K562 (cell line): ENCODE results near the gene AIMP2. TPM values are rescaled to one million over a fixed set of nuclear protein-coding genes. Genes with fewer than 3 reads are reported as not detected.

Source experiments
- EP400 ChIP-seq: fragments of 450-650 bp; IDR thresholded peaks from 2 replicates; pipeline ENCODE4 v1.6.1; 2017; ENCODE audit warnings: antibody characterized with exemption, mild to moderate bottlenecking, moderate library complexity
- JUN ChIP-seq, 2 experiments: sonication (generic) in 1 of 2; formaldehyde crosslinking in 1 of 2; IDR thresholded peaks; 2 replicates each; pipeline versions ENCODE4 v1.6.1 to v1.8.0; 2012 to 2022; ENCODE audit warnings: borderline replicate concordance in 2 of 2, mild to moderate bottlenecking in 2 of 2, improper control_type of control experiment in 1 of 2, low read depth in 1 of 2, low read length in 1 of 2, missing genetic modification reagents in 1 of 2
- KDM4B ChIP-seq, 2 experiments: fragments of 450-650 bp in 1 of 2; sonication (generic) in 1 of 2; IDR thresholded peaks; 2 replicates each; pipeline ENCODE4 v1.6.1; 2016 to 2017; ENCODE audit warnings: borderline replicate concordance in 2 of 2, antibody characterized with exemption in 1 of 2, low read depth in 1 of 2, mild to moderate bottlenecking in 1 of 2
- NR1H2 ChIP-seq: sonication (generic); formaldehyde crosslinking; IDR thresholded peaks from 2 replicates; pipeline ENCODE4 v1.4.0; 2020; ENCODE audit warnings: mild to moderate bottlenecking, missing genetic modification reagents
- NR2C1 ChIP-seq, 2 experiments: fragments of 450-650 bp; IDR thresholded peaks; 2 replicates each; pipeline ENCODE4 v1.6.1; 2017; ENCODE audit warnings: mild to moderate bottlenecking in 2 of 2, antibody characterized with exemption in 1 of 2, inconsistent platforms in 1 of 2, missing compliant biosample characterization in 1 of 2, missing genetic modification characterization in 1 of 2
- PPARD ChIP-seq: fragments of 250-450 bp; sonication (Bioruptor Pico); IDR thresholded peaks from 2 replicates; pipeline ENCODE4 v1.8.0; 2022; ENCODE audit warnings: inconsistent platforms, mild to moderate bottlenecking, moderate library complexity
- TBP ChIP-seq: optimal IDR thresholded peaks from 2 replicates; pipeline ENCODE3; 2011; ENCODE audit warnings: low read depth, low read length, improper control_type of control experiment
- TOE1 ChIP-seq, 2 experiments: fragments of 450-650 bp in 1 of 2; sonication (generic) in 1 of 2; formaldehyde crosslinking in 1 of 2; IDR thresholded peaks; 2 replicates each; pipeline versions ENCODE4 v1.7.1 to v1.8.0; 2016 to 2022; ENCODE audit warnings: borderline replicate concordance in 2 of 2, mild to moderate bottlenecking in 2 of 2, antibody characterized with exemption in 1 of 2, inconsistent platforms in 1 of 2, low read depth in 1 of 2, missing genetic modification reagents in 1 of 2, moderate library complexity in 1 of 2
- TSC22D4 ChIP-seq: fragments of 450-650 bp; IDR thresholded peaks from 2 replicates; pipeline ENCODE4 v1.6.1; 2016; ENCODE audit warnings: missing genetic modification characterization, missing biosample characterization, control low read depth
- ZNF77 ChIP-seq: fragments of 250-450 bp; sonication (Bioruptor Pico); IDR thresholded peaks from 2 replicates; pipeline ENCODE4 v1.5.0; 2020
- polyA plus RNA-seq, 8 experiments: library from polyadenylated mRNA; depleted of rRNA in 4 of 8; stranded (reverse) in 5 of 8; unstranded in 3 of 8; fragments of >200 nt; fragmentation: Nextera tagmentation in 2 of 8; fragmentation: Illumina TruSeq in 1 of 8; extraction: Ambion mirVana in 2 of 8; extraction: Trizol in 1 of 8; gene quantifications; 2 replicates each; pipeline versions ENCODE4 v1.2.1 to v1.2.3, GENCODE V29; 2011 to 2014; ENCODE audit warnings: inconsistent platforms in 1 of 8, missing spikeins in 1 of 8
- total RNA-seq, 7 experiments: library from RNA; depleted of rRNA in 6 of 7; stranded (reverse); fragments of >200 nt in 6 of 7; fragmentation: Illumina TruSeq in 2 of 7; extraction: Trizol in 2 of 7; gene quantifications; 2 replicates each; pipeline versions ENCODE4 v1.2.1 to v1.2.3, GENCODE V29; 2011 to 2021; ENCODE audit warnings: low replicate concordance in 1 of 7
- TF ChIP-seq, protein P1 (sequence below): fragments of 250-450 bp; sonication (Bioruptor Pico); IDR thresholded peaks from 2 replicates; pipeline ENCODE4 v1.9.0; 2021; ENCODE audit warnings: mild to moderate bottlenecking, inconsistent platforms
- TF ChIP-seq, protein P2 (sequence below), 2 experiments: fragments of 450-650 bp; conservative IDR thresholded peaks; 2 replicates each; pipeline ENCODE4 v1.6.1; 2017; ENCODE audit warnings: mild to moderate bottlenecking in 2 of 2, moderate library complexity in 2 of 2

Gene AIMP2
- total and polyA plus RNA-seq, 9 of the 15 experiments (the other 6 are each of a cell fraction or from before 2014, with no cell fraction given): 47.5 to 84.9 (median 63.5) TPM

DNA sequence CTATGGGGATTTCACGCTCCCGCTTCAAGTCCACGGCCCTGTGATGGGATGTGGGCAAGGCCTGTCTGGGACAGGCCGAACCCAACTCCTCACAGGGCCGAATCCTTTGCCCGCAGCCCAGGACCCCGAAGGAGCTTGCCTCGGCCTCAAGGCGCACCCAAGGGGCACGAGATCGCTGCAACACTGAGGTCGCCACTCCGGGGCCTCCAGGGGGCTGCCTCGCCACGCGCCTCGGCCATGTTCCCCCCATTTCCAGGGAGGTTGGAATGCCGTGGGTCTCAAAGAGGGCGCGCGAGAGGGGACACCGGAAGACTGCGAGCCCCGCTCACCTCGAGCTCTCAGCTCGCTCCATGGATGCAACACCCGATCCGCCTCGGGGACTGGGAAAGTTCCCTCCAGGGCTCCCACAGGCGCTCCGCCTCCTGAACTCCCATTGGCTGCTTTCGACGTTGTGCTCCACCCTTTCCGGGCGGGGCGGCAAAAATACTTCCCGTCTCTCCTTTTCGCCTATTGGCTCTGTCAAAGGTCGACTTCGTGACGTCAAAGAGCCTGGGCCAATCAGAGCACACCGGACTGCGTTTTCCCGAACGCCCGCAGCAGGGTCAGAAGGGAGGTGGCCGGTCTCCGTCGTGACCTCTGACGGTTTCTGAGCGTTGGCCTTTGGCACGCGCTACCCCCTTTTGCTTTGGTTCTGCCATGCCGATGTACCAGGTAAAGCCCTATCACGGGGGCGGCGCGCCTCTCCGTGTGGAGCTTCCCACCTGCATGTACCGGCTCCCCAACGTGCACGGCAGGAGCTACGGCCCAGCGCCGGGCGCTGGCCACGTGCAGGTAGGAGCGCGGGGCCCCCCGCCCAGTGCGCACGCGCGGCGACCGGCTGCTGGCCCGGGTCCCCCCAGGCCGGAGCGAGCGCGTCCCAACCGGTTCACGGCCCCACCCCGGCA lies at the start of gene AIMP2, which contains the start of gene PMS2 (continued):
- no peak for TF ChIP-seq TSC22D4 (tag)
- TF ChIP-seq TOE1 (IDR thresholded peaks at IDR 0.05; ENCODE audit: borderline replicate concordance): peak; percentile 61; the same call in 1 of the 2 replicates
- peak; percentile 86 for TF ChIP-seq TOE1 (CRISPR knock-in tag; IDR thresholded peaks at IDR 0.05; ENCODE audit: borderline replicate concordance, low read depth)
- TF ChIP-seq PPARD (CRISPR knock-in tag): no peak
- no peak for TF ChIP-seq ZNF77
- TF ChIP-seq, protein P1, sequence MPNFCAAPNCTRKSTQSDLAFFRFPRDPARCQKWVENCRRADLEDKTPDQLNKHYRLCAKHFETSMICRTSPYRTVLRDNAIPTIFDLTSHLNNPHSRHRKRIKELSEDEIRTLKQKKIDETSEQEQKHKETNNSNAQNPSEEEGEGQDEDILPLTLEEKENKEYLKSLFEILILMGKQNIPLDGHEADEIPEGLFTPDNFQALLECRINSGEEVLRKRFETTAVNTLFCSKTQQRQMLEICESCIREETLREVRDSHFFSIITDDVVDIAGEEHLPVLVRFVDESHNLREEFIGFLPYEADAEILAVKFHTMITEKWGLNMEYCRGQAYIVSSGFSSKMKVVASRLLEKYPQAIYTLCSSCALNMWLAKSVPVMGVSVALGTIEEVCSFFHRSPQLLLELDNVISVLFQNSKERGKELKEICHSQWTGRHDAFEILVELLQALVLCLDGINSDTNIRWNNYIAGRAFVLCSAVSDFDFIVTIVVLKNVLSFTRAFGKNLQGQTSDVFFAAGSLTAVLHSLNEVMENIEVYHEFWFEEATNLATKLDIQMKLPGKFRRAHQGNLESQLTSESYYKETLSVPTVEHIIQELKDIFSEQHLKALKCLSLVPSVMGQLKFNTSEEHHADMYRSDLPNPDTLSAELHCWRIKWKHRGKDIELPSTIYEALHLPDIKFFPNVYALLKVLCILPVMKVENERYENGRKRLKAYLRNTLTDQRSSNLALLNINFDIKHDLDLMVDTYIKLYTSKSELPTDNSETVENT (CRISPR knock-in tag): peak; percentile 82; the same call in 1 of the 2 replicates
- TF ChIP-seq NR2C1 (IDR thresholded peaks at IDR 0.05): peak; percentile 96
- TF ChIP-seq NR2C1 (tag; IDR thresholded peaks at IDR 0.05): peak; percentile 97
- TF ChIP-seq KDM4B (IDR thresholded peaks at IDR 0.05; ENCODE audit: borderline replicate concordance in 2 of 2, low read depth in 1 of 2): 0 out of 4 replicates have a peak, but pooled peaks of 1 of the 2 experiments have one; percentile 23
- TF ChIP-seq EP400: peak; percentile 100
- TF ChIP-seq TBP: peak; percentile 58
- TF ChIP-seq NR1H2: no peak
- TF ChIP-seq JUN (IDR thresholded peaks at IDR 0.05; ENCODE audit: borderline replicate concordance, low read depth, low read length): peak; percentile 82; the same call in 1 of the 2 replicates
- TF ChIP-seq JUN (CRISPR knock-in tag; IDR thresholded peaks at IDR 0.05; ENCODE audit: borderline replicate concordance): peak; percentile 84; the same call in 1 of the 2 replicates
- TF ChIP-seq, protein P2, sequence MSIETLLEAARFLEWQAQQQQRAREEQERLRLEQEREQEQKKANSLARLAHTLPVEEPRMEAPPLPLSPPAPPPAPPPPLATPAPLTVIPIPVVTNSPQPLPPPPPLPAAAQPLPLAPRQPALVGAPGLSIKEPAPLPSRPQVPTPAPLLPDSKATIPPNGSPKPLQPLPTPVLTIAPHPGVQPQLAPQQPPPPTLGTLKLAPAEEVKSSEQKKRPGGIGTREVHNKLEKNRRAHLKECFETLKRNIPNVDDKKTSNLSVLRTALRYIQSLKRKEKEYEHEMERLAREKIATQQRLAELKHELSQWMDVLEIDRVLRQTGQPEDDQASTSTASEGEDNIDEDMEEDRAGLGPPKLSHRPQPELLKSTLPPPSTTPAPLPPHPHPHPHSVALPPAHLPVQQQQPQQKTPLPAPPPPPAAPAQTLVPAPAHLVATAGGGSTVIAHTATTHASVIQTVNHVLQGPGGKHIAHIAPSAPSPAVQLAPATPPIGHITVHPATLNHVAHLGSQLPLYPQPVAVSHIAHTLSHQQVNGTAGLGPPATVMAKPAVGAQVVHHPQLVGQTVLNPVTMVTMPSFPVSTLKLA (conservative IDR thresholded peaks at IDR 0.05): peak; percentile 99 to 100
